Endodermal cell (in vitro differentiated cells): ENCODE data around the gene DKC1. TPM values are rescaled to one million over a fixed set of nuclear protein-coding genes. Genes with fewer than 3 reads are reported as not detected.

ENCODE experiments used
- DNase-seq: peaks from one replicate; pipeline ENCODE4 v3.0.0-alpha.2; 2017
- H3K27ac ChIP-seq: 2 replicates; pipeline ENCODE4 v1.5.1; 2013; ENCODE audit warnings: mild to moderate bottlenecking, low read depth, low read length, moderate library complexity
- H3K27me3 ChIP-seq: 2 replicates; pipeline ENCODE4 v1.6.1; 2013; ENCODE audit warnings: mild to moderate bottlenecking, low read length, moderate library complexity; ENCODE audit not compliant: insufficient read depth, control insufficient read depth, poor library complexity, severe bottlenecking
- H3K36me3 ChIP-seq: 2 replicates; pipeline ENCODE4 v1.7.0; 2013; ENCODE audit warnings: mild to moderate bottlenecking, low read length, moderate library complexity; ENCODE audit not compliant: control insufficient read depth, insufficient read depth
- H3K4me1 ChIP-seq: one replicate; pipeline ENCODE4 v1.7.0; 2013; ENCODE audit warnings: low read length; ENCODE audit not compliant: control insufficient read depth, insufficient read depth
- H3K4me3 ChIP-seq: 2 replicates; pipeline ENCODE4 v1.5.1; 2013; ENCODE audit warnings: mild to moderate bottlenecking, low read length, moderate library complexity
- H3K9ac ChIP-seq: 2 replicates; pipeline ENCODE4 v1.6.1; 2013; ENCODE audit warnings: mild to moderate bottlenecking, low read length, moderate library complexity; ENCODE audit not compliant: poor library complexity, severe bottlenecking; ENCODE audit errors: extremely low read depth
- H3K9me3 ChIP-seq: 2 replicates; pipeline ENCODE4 v1.6.1; 2013; ENCODE audit warnings: mild to moderate bottlenecking, low read length, moderate library complexity; ENCODE audit not compliant: control insufficient read depth
- H3K27ac Mint-ChIP-seq: 2 replicates; pipeline ENCODE4 v1.8.0; 2020; ENCODE audit warnings: mixed read lengths
- H3K27me3 Mint-ChIP-seq: 2 replicates; pipeline ENCODE4 v1.8.0; 2021; ENCODE audit warnings: mild to moderate bottlenecking, mixed read lengths; ENCODE audit not compliant: insufficient read depth
- H3K36me3 Mint-ChIP-seq: 2 replicates; pipeline ENCODE4 v1.8.0; 2020; ENCODE audit warnings: low read depth, mixed read lengths
- H3K4me1 Mint-ChIP-seq: 2 replicates; pipeline ENCODE4 v1.8.0; 2020; ENCODE audit warnings: mixed read lengths
- H3K4me3 Mint-ChIP-seq: 2 replicates; pipeline ENCODE4 v1.8.0; 2020; ENCODE audit warnings: mild to moderate bottlenecking, moderate library complexity, mixed read lengths
- H3K9me3 Mint-ChIP-seq: 2 replicates; pipeline ENCODE4 v1.8.0; 2020; ENCODE audit warnings: mild to moderate bottlenecking, mixed read lengths
- CTCF ChIP-seq: fragments of 200-600 bp; sonication (generic); conservative IDR thresholded peaks from 2 replicates; pipeline ENCODE4 v1.5.0; 2021; ENCODE audit warnings: antibody characterized with exemption, mild to moderate bottlenecking
- WGBS, 2 experiments: methylation state at CpG; one replicate each; pipeline versions ENCODE4 v1.1.5 to v1.1.7; 2013; ENCODE audit warnings: missing lambda C conversion rate in 2 of 2, mixed read lengths in 1 of 2; ENCODE audit not compliant: insufficient coverage in 1 of 2, insufficient read length in 1 of 2; 5-methylcytosine and 5-hydroxymethylcytosine counted together
- total RNA-seq, 2 donors: library from RNA; stranded (reverse); fragmentation: NEBNext Ultra II Directional in 1 of 2; extraction: Animal tissue kit (Norgen Biotek cat#: 25700) in 1 of 2; gene quantifications; 2 replicates in 1 of 2; 3 replicates in 1 of 2; pipeline ENCODE4 v1.2.1, GENCODE V29; 2021

Gene DKC1
- total RNA-seq, 2 donors from 2014 or later, result 66.5 to 70.8 TPM

- Mint-ChIP-seq H3K27ac (no peak overlapping the region), H3K36me3 (no peaks in the 10 kb centered on the region), H3K9me3 (peaks cover 54% of the 10 kb centered on the region), H3K27me3 (peaks cover 17% of the 10 kb centered on the region), H3K4me3 (peak overlapping the region; percentile 63), H3K4me1 (peaks cover 18% of the 10 kb centered on the region)
- Histone ChIP-seq H3K4me1 (peaks cover 3% of the 10 kb centered on the region), H3K9me3 (peaks cover 11% of the 10 kb centered on the region), H3K27ac (no peak overlapping the region), H3K27me3 (no peaks in the 10 kb centered on the region), H3K9ac (no peak overlapping the region), H3K36me3 (no peaks in the 10 kb centered on the region), H3K4me3 (peak overlapping the region; percentile 82)
- WGBS, 2 experiments, result 24 to 46% methylated on average over 2 to 13 of the region's 13 CpGs
- DNase-seq, result no peak
- no peak for TF ChIP-seq CTCF
Measured at GRCh38 chrX:154805696-154806091, 43.0 kb downstream of the DKC1 start.

- Histone ChIP-seq H3K27me3 (no peaks in the 10 kb centered on the region), H3K4me1 (no peaks in the 10 kb centered on the region), H3K9me3 (peaks cover 11% of the 10 kb centered on the region), H3K4me3 (no peak overlapping the region), H3K27ac (no peak overlapping the region), H3K9ac (no peak overlapping the region), H3K36me3 (no peaks in the 10 kb centered on the region)
- WGBS, 2 experiments, result 95 to 96% methylated on average over 2 to 4 of the region's 5 CpGs
- H3K9me3 Mint-ChIP-seq, result peaks cover 60% of the 10 kb centered on the region
- peaks cover 16% of the 10 kb centered on the region for H3K27me3 Mint-ChIP-seq
- no peak overlapping the region for H3K27ac Mint-ChIP-seq
- no peak for TF ChIP-seq CTCF
- H3K36me3 Mint-ChIP-seq, result no peaks in the 10 kb centered on the region
- no peak overlapping the region for H3K4me3 Mint-ChIP-seq
- H3K4me1 Mint-ChIP-seq, result peaks cover 14% of the 10 kb centered on the region
- DNase-seq, result no peak
Measured at GRCh38 chrX:154806837-154807501, 44.3 kb downstream of the DKC1 start.

GRCh38 chrX:154809939-154810665 lies 47.4 kb downstream of the DKC1 start:
- Mint-ChIP-seq H3K27me3 (no peaks in the 10 kb centered on the region), H3K9me3 (peaks cover 49% of the 10 kb centered on the region)

More at GRCh38 chrX:154809939-154810665, 47.4 kb downstream of the DKC1 start:
- Histone ChIP-seq H3K4me1 (no peaks in the 10 kb centered on the region), H3K27me3 (no peaks in the 10 kb centered on the region), H3K4me3 (no peak overlapping the region), H3K27ac (no peak overlapping the region), H3K36me3 (no peaks in the 10 kb centered on the region), H3K9me3 (peaks cover 11% of the 10 kb centered on the region), H3K9ac (no peak overlapping the region)
- Mint-ChIP-seq H3K4me3 (no peak overlapping the region), H3K27ac (no peak overlapping the region), H3K4me1 (peaks cover 5% of the 10 kb centered on the region), H3K36me3 (no peaks in the 10 kb centered on the region)
- no peak for DNase-seq
- WGBS, 2 experiments, result 100% methylated on average over 1 of the region's 1 CpG; no CpG with 5 or more reads in 1 of the 2 experiments
- TF ChIP-seq CTCF, result no peak
